HCT116 (cell line): Measurements from ENCODE around the gene UBE2L5. TPM values are rescaled to one million over a fixed set of nuclear protein-coding genes. Genes with fewer than 3 reads are reported as not detected.

Experiments
- ATAC-seq: fragments of 200-7000 bp; cut with Tn5 transposase; 2 replicates; pipeline ENCODE4 v1.9.1; 2020; ENCODE audit warnings: mild to moderate bottlenecking, moderate library complexity
- BruUV-seq: library from RNA; stranded (reverse); fragments of 400-500 nt; replicated peaks from 2 replicates; lab custom pipeline; 2021; lab: Mats Ljungman, UMichigan
- CTCF ChIA-PET: fragments of 300-600 bp; sonication (Branson Sonifier 250); formaldehyde crosslinking; loops from one replicate; lab custom pipeline; 2021; ENCODE audit warnings: antibody characterized with exemption; lab: Charles Lee
- POLR2A ChIA-PET: fragments of 300-600, 350-600 bp; sonication (Branson Sonifier 250); formaldehyde crosslinking; loops from one replicate; lab custom pipeline; 2021; ENCODE audit warnings: antibody characterized with exemption; lab: Charles Lee
- RAD21 ChIA-PET, 2 experiments: fragments of 300-600 bp; sonication (Branson Sonifier 250); formaldehyde crosslinking; loops; one replicate each; lab custom pipeline; 2023; ENCODE audit warnings: low total read pairs in 2 of 2; ENCODE audit not compliant: uncharacterized antibody in 2 of 2, unreplicated experiment in 2 of 2, low non-redundant PET in 1 of 2; lab: Charles Lee
- DNase-seq: peaks from one replicate; pipeline ENCODE4 v3.0.0-alpha.2; 2010; ENCODE audit warnings: low read depth, low spot score
- H2AFZ ChIP-seq: fragments of 200-600 bp; shearing (Covaris generic), sonication (generic); 2 replicates; pipeline ENCODE4 v1.6.1; 2017; ENCODE audit warnings: low read depth, mixed run types, mixed read lengths, antibody characterized with exemption, low read length; ENCODE audit not compliant: poor library complexity, severe bottlenecking
- H3K27ac ChIP-seq: 2 replicates; pipeline ENCODE4 v1.5.1; 2012; ENCODE audit warnings: low read depth, low read length
- H3K27me3 ChIP-seq: fragments of 200-600 bp; sonication (generic); 2 replicates; pipeline ENCODE4 v1.6.1; 2016; ENCODE audit warnings: mixed run types, low read length, mixed read lengths; ENCODE audit not compliant: insufficient read depth
- H3K36me3 ChIP-seq, 2 experiments: fragments of 200-500 bp in 1 of 2; fragments of 200-600 bp in 1 of 2; sonication (Bioruptor generic) in 1 of 2; sonication (generic) in 1 of 2; 2 replicates each; pipeline versions ENCODE4 v1.5.1 to v1.6.1; 2014 to 2016; ENCODE audit warnings: low read length in 2 of 2, inconsistent platforms in 1 of 2, mixed read lengths in 1 of 2, mixed run types in 1 of 2; ENCODE audit not compliant: insufficient read depth in 2 of 2, control insufficient read depth in 1 of 2
- H3K4me1 ChIP-seq, 2 experiments: fragments of 200-600 bp in 1 of 2; sonication (generic) in 1 of 2; 2 replicates each; pipeline versions ENCODE4 v1.5.1 to v1.6.1; 2012 to 2017; ENCODE audit warnings: low read length in 2 of 2, inconsistent platforms in 1 of 2, mild to moderate bottlenecking in 1 of 2, mixed read lengths in 1 of 2, mixed run types in 1 of 2, moderate library complexity in 1 of 2; ENCODE audit not compliant: insufficient read depth in 2 of 2, control insufficient read depth in 1 of 2
- H3K4me2 ChIP-seq: fragments of 200-600 bp; sonication (generic); 2 replicates; pipeline ENCODE4 v1.6.1; 2017; ENCODE audit warnings: mixed run types, low read length, mixed read lengths
- H3K4me3 ChIP-seq, 2 experiments: fragments of 200-600 bp in 1 of 2; sonication (generic) in 1 of 2; replicated peaks in 1 of 2; 2 replicates each; pipeline ENCODE4 v1.5.1; 2011 to 2016; ENCODE audit warnings: low read length in 2 of 2, control low read depth in 1 of 2, low read depth in 1 of 2, mild to moderate bottlenecking in 1 of 2, mixed read lengths in 1 of 2, mixed run types in 1 of 2
- H3K79me2 ChIP-seq: fragments of 200-600 bp; sonication (generic); 2 replicates; pipeline ENCODE4 v1.6.1; 2017; ENCODE audit warnings: mild to moderate bottlenecking, mixed run types, low read length, moderate library complexity, mixed read lengths; ENCODE audit not compliant: insufficient read depth
- H3K9ac ChIP-seq: fragments of 200-600 bp; sonication (generic); 2 replicates; pipeline ENCODE4 v1.6.1; 2016; ENCODE audit warnings: low read length, mixed read lengths
- H3K9me2 ChIP-seq: fragments of 200-600 bp; sonication (generic), shearing (Covaris generic); 2 replicates; pipeline ENCODE4 v1.6.1; 2017; ENCODE audit warnings: mixed run types, mild to moderate bottlenecking, moderate library complexity; ENCODE audit not compliant: insufficient read depth
- H3K9me3 ChIP-seq, 2 experiments: fragments of 200-500 bp in 1 of 2; fragments of 200-600 bp in 1 of 2; sonication (Bioruptor generic) in 1 of 2; sonication (generic) in 1 of 2; 2 replicates each; pipeline ENCODE4 v1.6.1; 2014 to 2017; ENCODE audit warnings: low read length in 2 of 2, mixed read lengths in 2 of 2, inconsistent platforms in 1 of 2, low read depth in 1 of 2, mild to moderate bottlenecking in 1 of 2, mixed run types in 1 of 2, moderate library complexity in 1 of 2; ENCODE audit not compliant: control insufficient read depth in 1 of 2, insufficient read depth in 1 of 2
- H4K20me1 ChIP-seq: fragments of 200-600 bp; sonication (generic), shearing (Covaris generic); 2 replicates; pipeline ENCODE4 v1.6.1; 2017; ENCODE audit warnings: mixed run types, mild to moderate bottlenecking, moderate library complexity; ENCODE audit not compliant: insufficient read depth
- CBX3 ChIP-seq: IDR thresholded peaks from 2 replicates; pipeline ENCODE4 v1.6.1; 2012; ENCODE audit warnings: low read depth
- ELF1 ChIP-seq: IDR thresholded peaks from 2 replicates; pipeline ENCODE4 v1.6.1; 2012; ENCODE audit warnings: low read depth, borderline replicate concordance
- EZH2phosphoT487 ChIP-seq: fragments of 200-600 bp; IDR thresholded peaks from 2 replicates; pipeline ENCODE4 v1.6.1; 2018; ENCODE audit warnings: antibody characterized with exemption, borderline replicate concordance
- JUND ChIP-seq: IDR thresholded peaks from 2 replicates; pipeline ENCODE4 v1.6.1; 2012
- POLR2A ChIP-seq: IDR thresholded peaks from 2 replicates; pipeline ENCODE4 v1.7.0; 2011; ENCODE audit warnings: borderline replicate concordance; ENCODE audit not compliant: insufficient read depth, insufficient read length; ENCODE audit errors: extremely low read depth
- POLR2AphosphoS5 ChIP-seq: IDR thresholded peaks from 2 replicates; pipeline ENCODE4 v1.6.1; 2011; ENCODE audit warnings: mild to moderate bottlenecking, low read depth, low read length, moderate library complexity
- RAD21 ChIP-seq: IDR thresholded peaks from 2 replicates; pipeline ENCODE4 v1.6.1; 2012; ENCODE audit warnings: low read depth, mild to moderate bottlenecking
- SIN3A ChIP-seq: IDR thresholded peaks from 2 replicates; pipeline ENCODE4 v1.6.1; 2012; ENCODE audit warnings: low read depth
- SP1 ChIP-seq: IDR thresholded peaks from 2 replicates; pipeline ENCODE4 v1.6.1; 2012; ENCODE audit warnings: low read depth
- SRF ChIP-seq: IDR thresholded peaks from 2 replicates; pipeline ENCODE4 v1.6.1; 2012; ENCODE audit warnings: low read depth
- TCF7L2 ChIP-seq: IDR thresholded peaks from 2 replicates; pipeline ENCODE4 v1.7.0; 2011; ENCODE audit warnings: borderline replicate concordance, inconsistent platforms; ENCODE audit not compliant: insufficient read depth, insufficient read length; ENCODE audit errors: extremely low read depth
- intact Hi-C: fragments of 100-400 bp; cut with micrococcal nuclease; formaldehyde crosslinking; loops from 2 replicates; pipeline ENCODE4 v1.10.0; 2022
- total RNA-seq: library from RNA; stranded (reverse); gene quantifications from one replicate; pipeline ENCODE4 v1.2.1, GENCODE V29; 2021; ENCODE audit not compliant: unreplicated experiment
- TF ChIP-seq, protein P1 (sequence below): IDR thresholded peaks from 2 replicates; pipeline ENCODE4 v1.6.1; 2012
- TF ChIP-seq, protein P2 (sequence below), 3 experiments: fragments of 200-600 bp in 1 of 3; sonication (generic) in 1 of 3; IDR thresholded peaks in 2 of 3; conservative IDR thresholded peaks in 1 of 3; 2 replicates each; pipeline ENCODE4 v1.5.1; 2012 to 2017; ENCODE audit warnings: low read depth in 2 of 3, low read length in 2 of 3, antibody characterized with exemption in 1 of 3, borderline replicate concordance in 1 of 3, control low read depth in 1 of 3, mild to moderate bottlenecking in 1 of 3, mixed read lengths in 1 of 3, mixed run types in 1 of 3, moderate library complexity in 1 of 3; ENCODE audit not compliant: insufficient read depth in 1 of 3
- TF ChIP-seq, protein P3 (sequence below): IDR thresholded peaks from 2 replicates; pipeline ENCODE4 v1.6.1; 2011; ENCODE audit warnings: mild to moderate bottlenecking, low read length, moderate library complexity; ENCODE audit not compliant: insufficient replicate concordance; ENCODE audit errors: extremely low read depth
- TF ChIP-seq, protein P4 (sequence below): IDR thresholded peaks from 2 replicates; pipeline ENCODE4 v1.6.1; 2012

The UBE2L5 gene
- total RNA-seq, 1 experiment from 2014 or later: 0.15 TPM

DNA sequence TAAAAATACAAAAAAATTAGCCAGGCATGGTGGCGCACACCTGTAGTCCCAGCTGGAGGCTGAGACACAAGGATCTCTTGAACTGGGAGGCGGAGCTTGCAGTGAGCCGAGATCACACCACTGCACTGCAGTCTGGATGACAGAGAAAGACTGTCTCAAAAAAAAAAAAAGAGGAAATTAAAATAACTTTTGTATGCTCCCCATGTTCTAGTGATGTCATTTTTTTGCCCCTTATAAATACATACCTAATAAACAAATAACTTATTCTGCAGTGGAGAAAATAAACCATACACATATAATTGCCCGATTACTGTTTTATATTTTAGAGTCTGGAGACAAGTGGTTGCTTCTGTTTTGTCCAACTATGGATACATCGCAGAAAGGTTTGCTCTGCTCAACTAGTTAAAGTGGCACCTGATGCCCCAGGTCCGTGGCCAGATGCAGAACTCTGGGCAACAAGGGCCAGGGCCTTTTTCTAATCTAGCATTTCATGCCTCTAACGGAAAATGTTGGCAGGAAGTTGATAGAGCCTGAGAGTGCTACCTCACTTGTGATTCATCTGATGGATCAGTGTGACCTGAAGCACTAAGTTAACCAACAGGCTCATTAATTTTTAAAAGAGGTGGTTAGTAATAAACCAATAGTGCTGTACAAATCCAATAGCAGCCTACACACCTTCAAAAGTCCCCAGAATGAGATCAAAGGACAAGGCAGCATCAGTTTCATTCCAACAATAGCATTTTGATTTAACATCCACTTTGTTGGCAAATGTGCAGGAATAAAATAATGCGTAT is 18.8 kb downstream of the UBE2L5 start:
- DNase-seq (no peak), ATAC-seq (no peak)
- Histone ChIP-seq H3K4me3 (no peak overlapping the region), H4K20me1 (no peaks in the 10 kb centered on the region), H3K4me1 (no peaks in the 10 kb centered on the region)
- no TSS peak for BruUV-seq
- TF ChIP-seq CBX3 (no peak), SIN3A (no peak), EZH2phosphoT487 (no peak), TCF7L2 (no peak)
- TF ChIP-seq, protein P1, sequence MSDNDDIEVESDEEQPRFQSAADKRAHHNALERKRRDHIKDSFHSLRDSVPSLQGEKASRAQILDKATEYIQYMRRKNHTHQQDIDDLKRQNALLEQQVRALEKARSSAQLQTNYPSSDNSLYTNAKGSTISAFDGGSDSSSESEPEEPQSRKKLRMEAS: no peak
- TF ChIP-seq, all 23 proteins: peak for 0
- H3K27me3 ChIP-seq: no peaks in the 10 kb centered on the region
- no peak overlapping the region for H3K27ac ChIP-seq
- POLR2A ChIA-PET: no interaction called here
- H3K36me3 ChIP-seq: no peaks in the 10 kb centered on the region
- CTCF ChIA-PET: no interaction called here
- H3K79me2 ChIP-seq: no peaks in the 10 kb centered on the region
- intact Hi-C loops: no loop called here
- H3K4me2 ChIP-seq: no peak overlapping the region
- RAD21 ChIA-PET: no interaction called here
- H3K9ac ChIP-seq: no peak overlapping the region
- no peaks in the 10 kb centered on the region for H3K9me2 ChIP-seq
- no peak overlapping the region for H2AFZ ChIP-seq
- no peaks in the 10 kb centered on the region for H3K9me3 ChIP-seq

- Histone ChIP-seq H3K4me1 (no peaks in the 10 kb centered on the region), H3K36me3 (no peaks in the 10 kb centered on the region), H3K4me3 (no peak overlapping the region), H4K20me1 (no peaks in the 10 kb centered on the region), H3K9me3 (no peaks in the 10 kb centered on the region), H3K27me3 (no peaks in the 10 kb centered on the region), H3K79me2 (no peaks in the 10 kb centered on the region), H3K4me2 (no peak overlapping the region), H3K27ac (no peak overlapping the region), H3K9me2 (no peaks in the 10 kb centered on the region), H2AFZ (no peak overlapping the region), H3K9ac (no peak overlapping the region)
- no peak for DNase-seq
- ChIA-PET RAD21 (no interaction called here), POLR2A (interaction anchor here (0.6 kb wide), 1 partner anchor 21 kb away, joined by 3 read pairs; the partner anchor contains the start of gene UBE2L5), CTCF (no interaction called here)
- BruUV-seq: no TSS peak
- intact Hi-C loops: no loop called here
- ATAC-seq: no peak
- TF ChIP-seq SRF (no peak), ELF1 (no peak), POLR2AphosphoS5 (no peak), SP1 (no peak), RAD21 (no peak), CBX3 (no peak), POLR2A (no peak), TCF7L2 (no peak), JUND (no peak)
- TF ChIP-seq, protein P1: no peak
- TF ChIP-seq, protein P2, sequence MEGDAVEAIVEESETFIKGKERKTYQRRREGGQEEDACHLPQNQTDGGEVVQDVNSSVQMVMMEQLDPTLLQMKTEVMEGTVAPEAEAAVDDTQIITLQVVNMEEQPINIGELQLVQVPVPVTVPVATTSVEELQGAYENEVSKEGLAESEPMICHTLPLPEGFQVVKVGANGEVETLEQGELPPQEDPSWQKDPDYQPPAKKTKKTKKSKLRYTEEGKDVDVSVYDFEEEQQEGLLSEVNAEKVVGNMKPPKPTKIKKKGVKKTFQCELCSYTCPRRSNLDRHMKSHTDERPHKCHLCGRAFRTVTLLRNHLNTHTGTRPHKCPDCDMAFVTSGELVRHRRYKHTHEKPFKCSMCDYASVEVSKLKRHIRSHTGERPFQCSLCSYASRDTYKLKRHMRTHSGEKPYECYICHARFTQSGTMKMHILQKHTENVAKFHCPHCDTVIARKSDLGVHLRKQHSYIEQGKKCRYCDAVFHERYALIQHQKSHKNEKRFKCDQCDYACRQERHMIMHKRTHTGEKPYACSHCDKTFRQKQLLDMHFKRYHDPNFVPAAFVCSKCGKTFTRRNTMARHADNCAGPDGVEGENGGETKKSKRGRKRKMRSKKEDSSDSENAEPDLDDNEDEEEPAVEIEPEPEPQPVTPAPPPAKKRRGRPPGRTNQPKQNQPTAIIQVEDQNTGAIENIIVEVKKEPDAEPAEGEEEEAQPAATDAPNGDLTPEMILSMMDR (IDR thresholded peaks at IDR 0.05 in 2 of 3, conservative IDR thresholded peaks at IDR 0.05 in 1 of 3; ENCODE audit: borderline replicate concordance in 1 of 3, insufficient read depth in 1 of 3, low read depth in 2 of 3, low read length in 2 of 3): no peak
- TF ChIP-seq, protein P3, sequence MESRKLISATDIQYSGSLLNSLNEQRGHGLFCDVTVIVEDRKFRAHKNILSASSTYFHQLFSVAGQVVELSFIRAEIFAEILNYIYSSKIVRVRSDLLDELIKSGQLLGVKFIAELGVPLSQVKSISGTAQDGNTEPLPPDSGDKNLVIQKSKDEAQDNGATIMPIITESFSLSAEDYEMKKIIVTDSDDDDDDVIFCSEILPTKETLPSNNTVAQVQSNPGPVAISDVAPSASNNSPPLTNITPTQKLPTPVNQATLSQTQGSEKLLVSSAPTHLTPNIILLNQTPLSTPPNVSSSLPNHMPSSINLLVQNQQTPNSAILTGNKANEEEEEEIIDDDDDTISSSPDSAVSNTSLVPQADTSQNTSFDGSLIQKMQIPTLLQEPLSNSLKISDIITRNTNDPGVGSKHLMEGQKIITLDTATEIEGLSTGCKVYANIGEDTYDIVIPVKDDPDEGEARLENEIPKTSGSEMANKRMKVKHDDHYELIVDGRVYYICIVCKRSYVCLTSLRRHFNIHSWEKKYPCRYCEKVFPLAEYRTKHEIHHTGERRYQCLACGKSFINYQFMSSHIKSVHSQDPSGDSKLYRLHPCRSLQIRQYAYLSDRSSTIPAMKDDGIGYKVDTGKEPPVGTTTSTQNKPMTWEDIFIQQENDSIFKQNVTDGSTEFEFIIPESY: no peak
- TF ChIP-seq, protein P4, sequence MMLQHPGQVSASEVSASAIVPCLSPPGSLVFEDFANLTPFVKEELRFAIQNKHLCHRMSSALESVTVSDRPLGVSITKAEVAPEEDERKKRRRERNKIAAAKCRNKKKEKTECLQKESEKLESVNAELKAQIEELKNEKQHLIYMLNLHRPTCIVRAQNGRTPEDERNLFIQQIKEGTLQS: no peak
These were observed 20.6 kb downstream of the UBE2L5 start for GRCh38 chr13:30442926-30443325.
